ENCODE data around the gene CTIF. TPM values are rescaled to one million over a fixed set of nuclear protein-coding genes. Genes with fewer than 3 reads are reported as not detected.

Gene CTIF
- polyA plus RNA-seq, 1 of the 3 experiments (the other 2 are of a cell fraction) = 47.2 TPM

DNA sequence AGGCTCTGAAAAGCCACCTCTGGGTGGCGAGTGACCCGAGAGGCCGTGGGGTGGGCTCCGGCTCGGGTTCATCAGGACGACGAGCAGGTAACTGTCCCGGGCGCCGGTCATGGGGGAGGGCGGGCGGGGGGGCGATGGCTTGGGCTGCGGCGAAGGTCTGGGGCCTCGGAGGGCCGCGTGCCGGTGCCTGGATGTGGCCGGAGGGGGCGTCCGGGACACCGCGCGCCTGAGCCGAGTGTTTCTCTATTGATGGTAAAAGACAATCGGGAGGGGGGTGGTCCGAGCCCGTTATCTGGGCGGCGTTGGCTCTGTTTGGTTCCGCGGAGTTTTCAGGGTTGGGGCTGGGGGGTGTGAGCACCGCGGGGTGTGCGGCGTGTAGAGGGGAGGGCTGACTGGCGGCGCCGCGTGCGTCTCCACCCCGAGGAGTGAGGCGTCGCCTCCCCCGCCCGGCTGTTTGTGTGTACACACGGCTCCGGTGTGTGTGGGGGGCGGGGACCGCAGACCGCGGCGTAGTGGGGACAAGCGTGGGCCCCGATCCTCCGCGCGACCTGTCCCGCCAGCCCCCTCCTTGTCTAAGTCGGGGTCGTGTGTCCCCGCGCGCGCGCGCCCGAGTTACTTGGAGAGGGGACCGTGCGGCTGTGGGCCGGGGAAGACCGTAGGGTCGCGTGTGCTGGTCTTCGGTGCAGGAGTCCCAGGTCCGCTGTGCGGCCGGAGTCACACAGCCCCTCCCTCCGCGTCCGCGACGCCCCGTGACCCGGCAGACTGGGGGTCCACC lies 1.6 kb downstream of the CTIF start:
- H3K27ac ChIP-seq (ENCODE audit: low read depth in 2 of 2, low read length in 1 of 2) = peak overlapping the region; percentile 87 to 89
- no peaks in the 10 kb centered on the region for H3K9me3 ChIP-seq
- H4K20me1 ChIP-seq (ENCODE audit: insufficient read depth) = peaks cover 39% of the 10 kb centered on the region
- H3K36me3 ChIP-seq (replicated peaks in 1 of 2; ENCODE audit: control insufficient read depth in 1 of 2, insufficient read depth in 2 of 2, low read length in 1 of 2) = peaks cover 5 to 12% of the 10 kb centered on the region in 2 experiments
- ChIA-PET CTCF (interaction anchor here (1.0 kb wide), 1 partner anchor 124 kb away, joined by 4 read pairs; no protein-coding TSS in a partner anchor), POLR2A (no interaction called here)
- peak overlapping the region; percentile 84 to 94 for H3K4me3 ChIP-seq (ENCODE audit: low read depth in 2 of 2, low read length in 1 of 2)
- DNase-seq = peak; percentile 81
- no peaks in the 10 kb centered on the region for H3K9me2 ChIP-seq
- peaks cover 25% of the 10 kb centered on the region for H3F3A ChIP-seq (replicated peaks; ENCODE audit: insufficient read depth)
- no peak for TF ChIP-seq GABPA (IDR thresholded peaks at IDR 0.05; ENCODE audit: low read depth)
- no peak for TF ChIP-seq NRF1 (IDR thresholded peaks at IDR 0.05; ENCODE audit: low read depth, low read length)
- TF ChIP-seq EZH2phosphoT487 (IDR thresholded peaks at IDR 0.05; ENCODE audit: borderline replicate concordance, low read depth) = no peak
- TF ChIP-seq RXRA (IDR thresholded peaks at IDR 0.05; ENCODE audit: borderline replicate concordance, low read depth) = no peak
- TF ChIP-seq CHD2 (IDR thresholded peaks at IDR 0.05; ENCODE audit: low read length, partially characterized antibody) = no peak
- TF ChIP-seq JUND (IDR thresholded peaks at IDR 0.05) = no peak
- no peak for TF ChIP-seq FOSL2 (IDR thresholded peaks at IDR 0.05; ENCODE audit: borderline replicate concordance, low read depth)
- TF ChIP-seq SMC3 (IDR thresholded peaks at IDR 0.05; ENCODE audit: low read depth, low read length) = no peak
- TF ChIP-seq, protein P1, sequence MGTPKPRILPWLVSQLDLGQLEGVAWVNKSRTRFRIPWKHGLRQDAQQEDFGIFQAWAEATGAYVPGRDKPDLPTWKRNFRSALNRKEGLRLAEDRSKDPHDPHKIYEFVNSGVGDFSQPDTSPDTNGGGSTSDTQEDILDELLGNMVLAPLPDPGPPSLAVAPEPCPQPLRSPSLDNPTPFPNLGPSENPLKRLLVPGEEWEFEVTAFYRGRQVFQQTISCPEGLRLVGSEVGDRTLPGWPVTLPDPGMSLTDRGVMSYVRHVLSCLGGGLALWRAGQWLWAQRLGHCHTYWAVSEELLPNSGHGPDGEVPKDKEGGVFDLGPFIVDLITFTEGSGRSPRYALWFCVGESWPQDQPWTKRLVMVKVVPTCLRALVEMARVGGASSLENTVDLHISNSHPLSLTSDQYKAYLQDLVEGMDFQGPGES (IDR thresholded peaks at IDR 0.05; ENCODE audit: low read depth, low read length) = no peak
- no peak for TF ChIP-seq RAD21 (IDR thresholded peaks at IDR 0.05; ENCODE audit: low read length)
- no peak for TF ChIP-seq TEAD4 (IDR thresholded peaks at IDR 0.05; ENCODE audit: borderline replicate concordance, insufficient read depth)
- TF ChIP-seq MXI1 (IDR thresholded peaks at IDR 0.05; ENCODE audit: low read depth, low read length) = peak; percentile 79
- no peak for TF ChIP-seq EP300 (IDR thresholded peaks at IDR 0.05; ENCODE audit: borderline replicate concordance in 1 of 2, low read depth in 1 of 2, low read length in 1 of 2)
- TF ChIP-seq, protein P2, sequence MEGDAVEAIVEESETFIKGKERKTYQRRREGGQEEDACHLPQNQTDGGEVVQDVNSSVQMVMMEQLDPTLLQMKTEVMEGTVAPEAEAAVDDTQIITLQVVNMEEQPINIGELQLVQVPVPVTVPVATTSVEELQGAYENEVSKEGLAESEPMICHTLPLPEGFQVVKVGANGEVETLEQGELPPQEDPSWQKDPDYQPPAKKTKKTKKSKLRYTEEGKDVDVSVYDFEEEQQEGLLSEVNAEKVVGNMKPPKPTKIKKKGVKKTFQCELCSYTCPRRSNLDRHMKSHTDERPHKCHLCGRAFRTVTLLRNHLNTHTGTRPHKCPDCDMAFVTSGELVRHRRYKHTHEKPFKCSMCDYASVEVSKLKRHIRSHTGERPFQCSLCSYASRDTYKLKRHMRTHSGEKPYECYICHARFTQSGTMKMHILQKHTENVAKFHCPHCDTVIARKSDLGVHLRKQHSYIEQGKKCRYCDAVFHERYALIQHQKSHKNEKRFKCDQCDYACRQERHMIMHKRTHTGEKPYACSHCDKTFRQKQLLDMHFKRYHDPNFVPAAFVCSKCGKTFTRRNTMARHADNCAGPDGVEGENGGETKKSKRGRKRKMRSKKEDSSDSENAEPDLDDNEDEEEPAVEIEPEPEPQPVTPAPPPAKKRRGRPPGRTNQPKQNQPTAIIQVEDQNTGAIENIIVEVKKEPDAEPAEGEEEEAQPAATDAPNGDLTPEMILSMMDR (IDR thresholded peaks at IDR 0.05) = peak; percentile 30
- TF ChIP-seq TAF1 (IDR thresholded peaks at IDR 0.05; ENCODE audit: borderline replicate concordance, low read depth, low read length) = no peak
- 0 out of 2 replicates have a peak, but pooled peaks have one; percentile 37 for TF ChIP-seq FOXJ3 (CRISPR knock-in tag; IDR thresholded peaks at IDR 0.05)
- no peak for TF ChIP-seq SIN3A (IDR thresholded peaks at IDR 0.05; ENCODE audit: borderline replicate concordance, low read depth, low read length)
- TF ChIP-seq RCOR1 (IDR thresholded peaks at IDR 0.05; ENCODE audit: low read length) = no peak
- H3K4me2 ChIP-seq = peak overlapping the region; percentile 96
- peak overlapping the region; percentile 84 for H2AFZ ChIP-seq (ENCODE audit: low read depth)
- no peaks in the 10 kb centered on the region for H3K27me3 ChIP-seq (ENCODE audit: insufficient read depth)
- H3K9ac ChIP-seq = peak overlapping the region; percentile 88
- H3K4me1 ChIP-seq (ENCODE audit: control insufficient read depth in 1 of 2, insufficient read depth in 2 of 2, low read depth in 1 of 2, low read length in 1 of 2) = peaks cover 30 to 32% of the 10 kb centered on the region in 2 experiments
- H3K79me2 ChIP-seq (ENCODE audit: insufficient read depth) = peaks cover 62% of the 10 kb centered on the region
- 3% methylated on average over 12 of the region's 86 CpGs for WGBS (ENCODE audit: low lambda C conversion rate)

All from SK-N-SH (cell line).